ENCODE measurements around the gene ARHGAP9. TPM values are rescaled to one million over a fixed set of nuclear protein-coding genes. Genes with fewer than 3 reads are reported as not detected.
"Not testable (repeated sequence)": the region's sequence is repeated elsewhere in the genome, so short reads cannot be mapped to it uniquely, and the experiment has no call there.

The ARHGAP9 gene
- total RNA-seq, 2 experiments from 2014 or later, result 282 to 304 TPM

- H3K27me3 Mint-ChIP-seq, result no peaks in the 10 kb centered on the region
- H3K9me3 Mint-ChIP-seq, result peaks cover 5% of the 10 kb centered on the region
- POLR2A ChIA-PET, result interaction anchor here (0.6 to 1.4 kb wide), 5 partner anchors 9 to 32 kb away, joined by 3 to 4 read pairs (median 3); no protein-coding TSS in a partner anchor
- H3K27ac Mint-ChIP-seq, result peak overlapping the region; percentile 47
- DNase-seq, result no peak
- ATAC-seq (ENCODE audit: low read depth), result no peak
- H3K4me3 Mint-ChIP-seq, result no peak overlapping the region
- peaks cover 61% of the 10 kb centered on the region for H3K36me3 Mint-ChIP-seq
- peaks cover 18% of the 10 kb centered on the region for H3K4me1 Mint-ChIP-seq
These were observed 17.8 kb upstream of the ARHGAP9 start for GRCh38 chr12:57497223-57498131.

- Mint-ChIP-seq H3K27me3 (no peaks in the 10 kb centered on the region), H3K4me3 (no peak overlapping the region), H3K9me3 (peaks cover 5% of the 10 kb centered on the region), H3K36me3 (peaks cover 57% of the 10 kb centered on the region), H3K27ac (no peak overlapping the region), H3K4me1 (peaks cover 18% of the 10 kb centered on the region)
- DNase-seq (no peak), ATAC-seq (ENCODE audit: low read depth) (no peak)
- POLR2A ChIA-PET, result interaction anchor here (0.6 to 1.4 kb wide), 6 partner anchors 8 to 40 kb away, joined by 3 to 4 read pairs (median 3); no protein-coding TSS in a partner anchor
These were observed 17.2 kb upstream of the ARHGAP9 start for GRCh38 chr12:57496822-57497221.

GRCh38 chr12:57495051-57495701 is 15.5 kb upstream of the ARHGAP9 start:
- Mint-ChIP-seq H3K4me1 (peaks cover 22% of the 10 kb centered on the region), H3K36me3 (peaks cover 50% of the 10 kb centered on the region)
- ATAC-seq (ENCODE audit: low read depth); H3K27ac Mint-ChIP-seq; H3K9me3 Mint-ChIP-seq; H3K4me3 Mint-ChIP-seq; DNase-seq; H3K27me3 Mint-ChIP-seq: not testable (repeated sequence)
- POLR2A ChIA-PET, result interaction anchor here (1.2 kb wide), 1 partner anchor 124 kb away, joined by 4 read pairs; no protein-coding TSS in a partner anchor

- Mint-ChIP-seq H3K4me1 (peaks cover 31% of the 10 kb centered on the region), H3K36me3 (peaks cover 36% of the 10 kb centered on the region), H3K27ac (peak overlapping the region; percentile 45), H3K9me3 (no peaks in the 10 kb centered on the region), H3K27me3 (no peaks in the 10 kb centered on the region), H3K4me3 (no peak overlapping the region)
- ATAC-seq (ENCODE audit: low read depth) (no peak), DNase-seq (no peak)
- POLR2A ChIA-PET, result interaction anchor here (0.7 to 4.3 kb wide), 4 partner anchors 12 to 37 kb away, joined by 3 to 24 read pairs (median 4); partner anchors contain the start of genes ARHGAP9 and DDIT3
These were observed 12.0 kb upstream of the ARHGAP9 start for GRCh38 chr12:57491393-57492280.

- Mint-ChIP-seq H3K27ac (peak overlapping the region; percentile 25), H3K27me3 (no peaks in the 10 kb centered on the region), H3K36me3 (peaks cover 34% of the 10 kb centered on the region), H3K9me3 (no peaks in the 10 kb centered on the region), H3K4me1 (peaks cover 29% of the 10 kb centered on the region), H3K4me3 (no peak overlapping the region)
- ATAC-seq (ENCODE audit: low read depth) (no peak), DNase-seq (no peak)
- POLR2A ChIA-PET, result interaction anchor here (1.0 to 4.3 kb wide), 3 partner anchors 10 to 56 kb away, joined by 4 to 24 read pairs (median 6); partner anchors contain the start of genes DCTN2 and DDIT3
These were observed 10.5 kb upstream of the ARHGAP9 start for GRCh38 chr12:57490126-57490525.

- Mint-ChIP-seq H3K27ac (peak overlapping the region; percentile 95), H3K27me3 (no peaks in the 10 kb centered on the region), H3K4me3 (peak overlapping the region; percentile 94), H3K9me3 (no peaks in the 10 kb centered on the region), H3K4me1 (peaks cover 29% of the 10 kb centered on the region), H3K36me3 (peaks cover 32% of the 10 kb centered on the region)
- POLR2A ChIA-PET, result interaction anchor here (0.7 to 4.3 kb wide), 5 partner anchors 9 to 57 kb away, joined by 3 to 24 read pairs (median 6); partner anchors contain the start of genes DCTN2 and DDIT3
- ATAC-seq (ENCODE audit: low read depth) (no peak), DNase-seq (no peak)
These were observed 9.5 kb upstream of the ARHGAP9 start for GRCh38 chr12:57489157-57489641.

- Mint-ChIP-seq H3K4me1 (peaks cover 29% of the 10 kb centered on the region), H3K36me3 (peaks cover 29% of the 10 kb centered on the region), H3K4me3 (peak overlapping the region; percentile 94), H3K27ac (peak overlapping the region; percentile 95), H3K9me3 (no peaks in the 10 kb centered on the region), H3K27me3 (no peaks in the 10 kb centered on the region)
- POLR2A ChIA-PET, result interaction anchor here (0.7 to 4.3 kb wide), 7 partner anchors 8 to 58 kb away, joined by 3 to 24 read pairs (median 4); partner anchors contain the start of genes DCTN2 and DDIT3
- DNase-seq (no peak), ATAC-seq (ENCODE audit: low read depth) (no peak)
These were observed 8.9 kb upstream of the ARHGAP9 start for GRCh38 chr12:57488402-57489156.

- no peaks in the 10 kb centered on the region for H3K9me3 Mint-ChIP-seq
- peaks cover 27% of the 10 kb centered on the region for H3K36me3 Mint-ChIP-seq
- ATAC-seq (ENCODE audit: low read depth) (peak; percentile 96), DNase-seq (peak; percentile 87)
- H3K27me3 Mint-ChIP-seq, result no peaks in the 10 kb centered on the region
- H3K27ac Mint-ChIP-seq, result peak within 1 kb of the TSS; percentile 95
- H3K4me3 Mint-ChIP-seq, result peak within 1 kb of the TSS; percentile 94
- H3K4me1 Mint-ChIP-seq, result peaks cover 31% of the 10 kb centered on the region
- POLR2A ChIA-PET, result interaction anchor here (0.7 to 4.3 kb wide), 7 partner anchors 10 to 59 kb away, joined by 3 to 24 read pairs (median 4); partner anchors contain the start of genes DCTN2 and DDIT3
These were observed 8.1 kb upstream of the ARHGAP9 start, which contains the start of gene MARS1 for GRCh38 chr12:57487597-57488401. Gene MARS1, plus strand, starts transcription at chr12:57488068. Its CDS starts 23 bp downstream, at chr12:57488091.

- DNase-seq, result no peak
- POLR2A ChIA-PET, result interaction anchor here (0.7 to 2.6 kb wide), 4 partner anchors 8 to 33 kb away, joined by 3 to 12 read pairs (median 3); partner anchors contain the start of gene DDIT3
- ATAC-seq (ENCODE audit: low read depth), result no peak
- H3K27ac Mint-ChIP-seq, result peak overlapping the region; percentile 95
- peaks cover 22% of the 10 kb centered on the region for H3K36me3 Mint-ChIP-seq
- no peaks in the 10 kb centered on the region for H3K9me3 Mint-ChIP-seq
- no peaks in the 10 kb centered on the region for H3K27me3 Mint-ChIP-seq
- H3K4me3 Mint-ChIP-seq, result peak overlapping the region; percentile 94
- H3K4me1 Mint-ChIP-seq, result peaks cover 28% of the 10 kb centered on the region
These were observed 7.5 kb upstream of the ARHGAP9 start for GRCh38 chr12:57487055-57487596.

GRCh38 chr12:57485695-57486094 is 6.0 kb upstream of the ARHGAP9 start:
- H3K36me3 Mint-ChIP-seq, result peaks cover 16% of the 10 kb centered on the region
- no peak for ATAC-seq (ENCODE audit: low read depth)
- no peak overlapping the region for H3K4me3 Mint-ChIP-seq
- DNase-seq, result no peak
- no peak overlapping the region for H3K27ac Mint-ChIP-seq
- H3K9me3 Mint-ChIP-seq, result no peaks in the 10 kb centered on the region
- peaks cover 36% of the 10 kb centered on the region for H3K4me1 Mint-ChIP-seq
- H3K27me3 Mint-ChIP-seq, result no peaks in the 10 kb centered on the region
- POLR2A ChIA-PET, result no interaction called here

GRCh38 chr12:57483466-57483865 is 3.8 kb upstream of the ARHGAP9 start:
- Mint-ChIP-seq H3K27me3 (no peaks in the 10 kb centered on the region), H3K4me3 (no peak overlapping the region), H3K27ac (peak overlapping the region; percentile 26), H3K4me1 (peaks cover 36% of the 10 kb centered on the region), H3K9me3 (no peaks in the 10 kb centered on the region), H3K36me3 (peaks cover 3% of the 10 kb centered on the region)
- POLR2A ChIA-PET, result interaction anchor here (0.6 kb wide), 1 partner anchor 732 kb away, joined by 3 read pairs; the partner anchor contains the start of gene PRIM1
- ATAC-seq (ENCODE audit: low read depth) (no peak), DNase-seq (no peak)
